Measurements from ENCODE around the gene PCBP3.
A peak's percentile ranks its signal among the peaks of the same experiment; 100 is the strongest.

The PCBP3 gene

GRCh38 chr21:45862543-45863207, 219.2 kb downstream of the PCBP3 start:
- no peak for DNase-seq (ENCODE audit: low spot score)

- DNase-seq (ENCODE audit: low spot score) = no peak
Measured at GRCh38 chr21:45863267-45863666, 219.7 kb downstream of the PCBP3 start.

GRCh38 chr21:45863751-45864150, 220.2 kb downstream of the PCBP3 start:
- DNase-seq (ENCODE audit: low spot score) = no peak

- peak; percentile 42 for DNase-seq (ENCODE audit: low spot score)
Measured at GRCh38 chr21:45864436-45864835, 220.9 kb downstream of the PCBP3 start.

GRCh38 chr21:45865106-45865835, 221.7 kb downstream of the PCBP3 start:
- peak; percentile 58 for DNase-seq (ENCODE audit: low spot score)

GRCh38 chr21:45866551-45866950, 223.0 kb downstream of the PCBP3 start:
- no peak for DNase-seq (ENCODE audit: low spot score)

- no peak for DNase-seq (ENCODE audit: low spot score)
Measured at GRCh38 chr21:45867041-45867666, 223.6 kb downstream of the PCBP3 start.

GRCh38 chr21:45867671-45868081, 224.2 kb downstream of the PCBP3 start:
- DNase-seq (ENCODE audit: low spot score) = no peak

- DNase-seq (ENCODE audit: low spot score) = no peak
Measured at GRCh38 chr21:45868086-45868485, 224.6 kb downstream of the PCBP3 start.

GRCh38 chr21:45868488-45868887, 225.0 kb downstream of the PCBP3 start:
- DNase-seq (ENCODE audit: low spot score) = no peak

- peak; percentile 61 for DNase-seq (ENCODE audit: low spot score)
Measured at GRCh38 chr21:45869121-45870007, 225.8 kb downstream of the PCBP3 start.

GRCh38 chr21:45870421-45870820, 226.9 kb downstream of the PCBP3 start:
- no peak for DNase-seq (ENCODE audit: low spot score)

GRCh38 chr21:45870851-45871615, 227.5 kb downstream of the PCBP3 start:
- no peak for DNase-seq (ENCODE audit: low spot score)

- no peak for DNase-seq (ENCODE audit: low spot score)
Measured at GRCh38 chr21:45871616-45872236, 228.2 kb downstream of the PCBP3 start.

GRCh38 chr21:45872471-45872870, 228.9 kb downstream of the PCBP3 start:
- DNase-seq (ENCODE audit: low spot score) = no peak

GRCh38 chr21:45872902-45873301, 229.4 kb downstream of the PCBP3 start:
- DNase-seq (ENCODE audit: low spot score) = no peak

- no peak for DNase-seq (ENCODE audit: low spot score)
Measured at GRCh38 chr21:45873418-45873817, 229.9 kb downstream of the PCBP3 start.

- DNase-seq (ENCODE audit: low spot score) = no peak
Measured at GRCh38 chr21:45873866-45874265, 230.3 kb downstream of the PCBP3 start.

- no peak for DNase-seq (ENCODE audit: low spot score)
Measured at GRCh38 chr21:45874716-45875415, 231.3 kb downstream of the PCBP3 start.

GRCh38 chr21:45875416-45875760, 231.9 kb downstream of the PCBP3 start:
- DNase-seq (ENCODE audit: low spot score) = no peak

All from hepatic stellate cell (primary cell).